GM12878 (cell line): ENCODE data around the gene NAV2. TPM values are rescaled to one million over a fixed set of nuclear protein-coding genes. Genes with fewer than 3 reads are reported as not detected.

ENCODE experiments used
- CREM ChIP-seq: IDR thresholded peaks from 2 replicates; pipeline ENCODE4 v1.6.1; 2014; ENCODE audit warnings: antibody characterized with exemption, low read depth
- GATAD2B ChIP-seq: fragments of 450-650 bp; conservative IDR thresholded peaks from 2 replicates; pipeline ENCODE4 v1.6.1; 2017; ENCODE audit warnings: low read depth, mild to moderate bottlenecking, moderate library complexity
- HDAC6 ChIP-seq: fragments of 200-600 bp; sonication (generic); IDR thresholded peaks from one replicate; pipeline ENCODE4 v1.8.0; 2017; ENCODE audit warnings: antibody characterized with exemption; ENCODE audit not compliant: unreplicated experiment
- JUND ChIP-seq: IDR thresholded peaks from 2 replicates; pipeline ENCODE4 v1.6.1; 2012; ENCODE audit warnings: low read depth, mild to moderate bottlenecking, low read length, improper control_type of control experiment, moderate library complexity
- KDM1A ChIP-seq: fragments of 200-600 bp; sonication (generic); IDR thresholded peaks from 2 replicates; pipeline ENCODE4 v1.6.1; 2016; ENCODE audit warnings: borderline replicate concordance
- LARP7 ChIP-seq: fragments of 450-650 bp; IDR thresholded peaks from 2 replicates; pipeline ENCODE4 v1.6.1; 2017; ENCODE audit warnings: mild to moderate bottlenecking
- MAX ChIP-seq: IDR thresholded peaks from 2 replicates; pipeline ENCODE4 v1.6.1; 2012; ENCODE audit warnings: low read depth, low read length, improper control_type of control experiment
- PBX3 ChIP-seq: IDR thresholded peaks from 2 replicates; pipeline ENCODE4 v1.6.1; 2011; ENCODE audit warnings: mild to moderate bottlenecking, low read depth, low read length, moderate library complexity; ENCODE audit not compliant: insufficient replicate concordance
- POU2F2 ChIP-seq: IDR thresholded peaks from 3 replicates; pipeline ENCODE4 v1.6.1; 2011; ENCODE audit warnings: low read depth, mild to moderate bottlenecking, low read length, borderline replicate concordance
- SMARCA5 ChIP-seq: fragments of 450-650 bp; IDR thresholded peaks from 2 replicates; pipeline ENCODE4 v1.6.1; 2017; ENCODE audit warnings: mild to moderate bottlenecking
- SP1 ChIP-seq: IDR thresholded peaks from one replicate; pipeline ENCODE4 v1.6.1; 2011; ENCODE audit warnings: low read depth, low read length
- TAF1 ChIP-seq: IDR thresholded peaks from 2 replicates; pipeline ENCODE4 v1.6.1; 2011; ENCODE audit warnings: mild to moderate bottlenecking, low read depth, low read length, borderline replicate concordance
- TARDBP ChIP-seq: IDR thresholded peaks from 2 replicates; pipeline ENCODE4 v1.6.1; 2016; ENCODE audit warnings: borderline replicate concordance
- TCF7 ChIP-seq: IDR thresholded peaks from 2 replicates; pipeline ENCODE4 v1.6.1; 2014; ENCODE audit warnings: antibody characterized with exemption, borderline replicate concordance
- ZNF687 ChIP-seq: fragments of 450-650 bp; IDR thresholded peaks from 2 replicates; pipeline ENCODE4 v1.6.1; 2017; ENCODE audit warnings: mild to moderate bottlenecking, moderate library complexity
- polyA plus RNA-seq, 11 experiments: library from polyadenylated mRNA; depleted of rRNA in 4 of 11; unstranded in 6 of 11; stranded (reverse) in 5 of 11; fragments of >200 nt; fragmentation: Nextera tagmentation in 4 of 11; fragmentation: Illumina TruSeq in 1 of 11; extraction: Ambion mirVana in 4 of 11; extraction: Trizol in 1 of 11; gene quantifications; 1 replicate in 1 of 11; 2 replicates in 10 of 11; pipeline versions ENCODE4 v1.2.1 to v1.2.3, GENCODE V29; 2011 to 2016; ENCODE audit warnings: inconsistent platforms in 2 of 11, missing spikeins in 2 of 11, low read depth in 1 of 11
- total RNA-seq, 4 experiments: library from RNA; depleted of rRNA in 3 of 4; stranded (reverse); fragments of >200 nt in 3 of 4; fragmentation: Illumina TruSeq in 1 of 4; extraction: Trizol in 1 of 4; gene quantifications; 2 replicates each; pipeline versions ENCODE4 v1.2.1 to v1.2.3, GENCODE V29; 2013 to 2021

The NAV2 gene
- total and polyA plus RNA-seq, 10 of the 15 experiments (the other 5 are each of a cell fraction or from before 2014, with no cell fraction given) = 0.35 to 6.1 (median 1.1) TPM

GRCh38 chr11:19712281-19713195 is at the start of gene NAV2 (continued):
- TF ChIP-seq LARP7 (peak; percentile 79; the same call in 1 of the 2 replicates), TAF1 (peak; percentile 29; the same call in 1 of the 2 replicates), PBX3 (peak; percentile 57), TCF7 (no peak), SMARCA5 (no peak), SP1 (peak; percentile 60), TARDBP (no peak), POU2F2 (peak; percentile 14; the same call in 1 of the 3 replicates), MAX (peak; percentile 36; the same call in 1 of the 2 replicates), CREM (no peak), JUND (no peak), GATAD2B (peak; percentile 81; the same call in 1 of the 2 replicates), HDAC6 (no peak), KDM1A (no peak), ZNF687 (peak; percentile 69; the same call in 1 of the 2 replicates)
